HG02884 (cell line): ENCODE data around the gene SPTBN4.
"Not testable (repeated sequence)": the region's sequence is repeated elsewhere in the genome, so short reads cannot be mapped to it uniquely, and the experiment has no call there.

ENCODE experiments used
- ATAC-seq: cut with Tn5 transposase; IDR thresholded peaks from one replicate; pipeline ENCODE4 v1.9.1; 2021; ENCODE audit warnings: mild to moderate bottlenecking, moderate library complexity; ENCODE audit not compliant: unreplicated experiment

Gene SPTBN4

DNA sequence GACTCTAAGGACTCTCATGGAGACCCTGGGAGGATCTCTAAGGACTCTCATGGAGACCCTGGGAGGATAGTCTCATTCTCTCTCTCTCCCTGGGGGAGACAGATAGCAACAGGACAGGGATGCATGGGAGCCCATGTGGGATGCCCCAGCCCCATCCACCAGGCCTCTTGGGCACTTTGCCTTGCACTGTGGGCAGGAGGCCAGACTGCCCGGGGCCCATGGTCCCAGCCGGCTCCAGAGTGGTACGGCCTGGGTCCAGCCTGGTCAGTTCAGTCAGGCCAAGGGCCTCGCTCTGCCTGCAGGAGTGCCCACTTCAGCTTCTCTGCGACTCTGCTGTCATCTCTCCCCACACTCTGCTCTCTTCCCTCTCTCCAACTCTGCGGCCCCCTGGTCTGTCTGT lies 61.3 kb downstream of the SPTBN4 start:
- ATAC-seq = no peak

DNA sequence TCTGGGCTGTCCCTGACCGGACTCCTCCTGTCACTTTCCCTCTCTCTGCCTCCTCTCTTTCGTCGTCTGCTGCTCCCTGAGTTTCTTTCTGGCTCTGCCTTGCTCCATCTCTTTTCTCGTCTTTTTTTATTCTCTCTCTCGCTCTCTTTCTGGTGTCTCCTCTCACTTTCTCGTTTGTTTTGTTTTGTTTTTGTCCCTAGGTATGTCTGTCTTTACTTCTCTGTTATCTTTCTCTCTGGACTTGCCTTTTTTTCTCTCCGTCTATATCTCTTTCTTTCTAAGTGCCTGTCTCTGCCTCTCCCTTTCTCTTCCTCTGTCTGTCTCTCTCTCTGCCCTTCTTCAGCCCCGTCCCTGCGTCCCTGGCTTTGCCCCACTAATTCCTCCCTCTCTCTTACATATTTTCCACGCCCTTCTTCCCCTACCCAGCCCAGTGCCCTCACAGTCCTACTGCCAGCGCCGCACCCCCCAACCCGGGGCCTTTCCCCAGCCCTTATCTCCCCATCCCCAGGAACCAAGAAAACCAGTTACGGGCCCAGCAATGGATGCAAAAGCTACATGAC lies 61.8 kb downstream of the SPTBN4 start:
- no peak for ATAC-seq

- no peak for ATAC-seq
Observed at GRCh38 chr19:40529093-40529954, 62.5 kb downstream of the SPTBN4 start.

DNA sequence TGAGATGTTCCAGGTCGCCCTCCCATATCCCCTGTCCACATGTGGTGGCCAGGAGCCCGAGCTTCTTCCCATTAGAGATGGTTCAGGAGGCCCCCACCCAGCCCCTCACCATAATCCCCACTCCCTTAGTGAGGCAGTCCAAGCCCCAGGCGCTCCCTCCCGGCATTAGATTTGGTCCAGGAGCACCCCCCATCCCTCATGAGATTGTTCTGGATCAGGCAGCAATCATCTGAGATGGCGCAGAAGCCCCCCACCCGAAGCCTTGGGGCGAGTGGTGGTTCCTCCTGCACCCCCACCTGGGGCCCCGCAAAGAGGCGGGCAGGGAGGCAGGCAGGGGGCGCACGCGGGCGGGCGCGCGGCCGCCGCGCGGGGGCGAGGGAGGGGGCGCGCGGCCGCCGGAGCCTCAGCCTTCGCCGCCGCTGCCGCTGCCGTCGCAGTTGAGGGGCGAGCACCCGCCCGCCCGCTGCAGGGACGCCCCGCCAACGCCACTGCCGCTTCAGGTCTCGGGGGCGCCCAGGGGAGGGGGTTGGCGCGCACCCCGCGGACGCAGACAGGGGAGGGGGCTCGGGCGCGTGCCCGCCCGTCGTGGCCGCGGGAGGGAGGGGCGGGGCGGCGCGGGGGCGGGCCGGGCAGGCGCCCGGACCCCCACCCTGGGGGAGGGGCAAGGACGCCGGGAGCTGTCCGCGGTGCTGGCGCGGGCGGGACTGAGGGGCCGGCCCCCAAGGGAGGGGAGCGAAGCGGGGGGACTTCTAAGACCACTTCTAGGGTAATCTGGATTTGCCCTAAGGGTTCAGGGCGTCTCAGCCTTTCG lies 63.5 kb downstream of the SPTBN4 start:
- ATAC-seq = no peak

DNA sequence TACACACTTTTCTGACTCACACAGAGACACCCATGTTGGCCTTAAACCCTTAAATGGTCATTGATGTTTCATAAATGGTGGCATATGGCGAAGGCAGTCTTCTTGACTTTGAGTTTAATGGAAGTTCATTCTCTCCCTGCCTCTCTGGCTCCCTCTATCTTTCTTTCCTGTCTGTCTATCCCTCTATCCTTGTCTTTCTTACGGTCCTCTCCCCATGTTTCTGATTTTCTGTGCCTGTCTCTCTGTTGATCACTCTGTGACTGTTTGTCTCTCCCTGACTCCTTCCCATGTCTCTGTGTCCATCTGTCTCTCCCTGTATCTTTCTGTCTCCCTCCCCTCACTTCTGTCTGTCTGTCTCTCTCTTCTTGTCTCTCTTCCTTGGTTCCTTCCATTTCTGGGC lies 66.7 kb downstream of the SPTBN4 start:
- ATAC-seq = no peak

- ATAC-seq = no peak
Observed at GRCh38 chr19:40534148-40534547, 67.3 kb downstream of the SPTBN4 start.

DNA sequence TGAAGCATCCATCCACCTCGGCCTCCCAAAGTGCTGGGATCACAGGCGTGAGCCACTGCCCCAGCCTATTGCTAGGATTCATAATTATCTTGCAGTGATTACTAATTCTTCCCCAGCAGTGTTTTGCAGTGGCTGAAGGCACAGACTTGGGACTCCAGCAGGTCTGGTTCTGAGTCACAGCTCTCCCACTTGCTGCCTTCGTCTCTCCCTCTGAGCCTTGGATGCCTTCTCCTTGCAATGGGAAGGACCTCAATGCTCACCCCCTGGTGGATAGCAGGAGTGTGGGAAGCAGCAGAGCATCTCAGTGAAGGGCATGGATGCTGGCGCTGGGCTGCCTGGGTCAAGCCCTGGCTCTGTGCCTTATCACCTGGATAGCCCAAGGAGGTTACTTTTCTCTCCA lies 72.3 kb downstream of the SPTBN4 start:
- ATAC-seq = no peak

- ATAC-seq = no peak
Observed at GRCh38 chr19:40542202-40542859, 75.5 kb downstream of the SPTBN4 start.

GRCh38 chr19:40543029-40543597 lies 76.3 kb downstream of the SPTBN4 start:
- ATAC-seq = no peak

DNA sequence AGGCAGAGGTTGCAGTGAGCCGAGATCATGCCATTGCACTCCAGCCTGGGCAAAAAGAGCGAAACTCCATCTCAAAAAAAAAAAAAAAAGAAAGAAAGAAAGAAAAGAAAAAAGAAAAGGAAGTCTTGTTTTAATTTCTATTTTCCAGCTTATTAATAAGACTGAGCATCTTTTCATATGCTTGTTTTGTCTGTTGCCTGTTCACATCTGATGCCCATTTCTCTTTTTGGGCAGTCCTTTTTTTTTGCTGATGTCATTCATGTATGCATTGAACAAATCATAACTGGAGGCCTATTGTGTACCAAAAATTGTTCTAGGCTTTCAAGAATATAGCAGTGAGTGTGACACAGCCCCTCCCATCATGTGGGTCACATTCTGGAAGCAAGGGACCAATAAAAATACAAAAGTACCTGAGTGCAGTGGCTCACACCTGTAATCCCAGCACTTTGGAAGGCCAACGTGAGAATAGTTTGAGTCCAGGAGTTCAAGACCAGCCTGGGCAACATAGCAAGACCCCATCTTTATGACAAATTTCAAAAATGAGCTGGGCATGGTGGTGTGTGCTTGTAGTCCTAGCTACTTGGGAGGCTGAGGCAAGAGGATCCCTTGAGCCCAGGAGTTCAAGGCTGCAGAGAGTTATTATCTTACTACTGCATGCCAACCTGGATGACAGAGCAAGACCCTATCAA lies 79.5 kb downstream of the SPTBN4 start:
- not testable (repeated sequence) for ATAC-seq

DNA sequence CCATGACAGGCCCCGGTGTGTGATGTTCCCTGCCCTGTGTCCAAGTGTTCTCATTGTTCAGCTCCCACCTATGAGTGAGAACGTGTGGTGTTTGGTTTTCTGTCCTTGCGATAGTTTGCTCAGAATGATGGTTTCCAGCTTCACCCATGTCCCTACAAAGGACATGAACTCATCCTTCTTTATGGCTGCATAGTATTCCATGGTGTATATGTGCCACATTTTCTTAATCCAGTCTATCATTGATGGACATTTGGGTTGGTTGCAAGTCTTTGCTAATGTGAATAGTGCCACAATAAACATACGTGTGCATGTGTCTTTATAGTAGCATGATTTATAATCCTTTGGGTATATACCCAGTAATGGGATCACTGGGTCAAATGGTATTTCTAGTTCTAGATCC lies 80.4 kb downstream of the SPTBN4 start:
- ATAC-seq = not testable (repeated sequence)

DNA sequence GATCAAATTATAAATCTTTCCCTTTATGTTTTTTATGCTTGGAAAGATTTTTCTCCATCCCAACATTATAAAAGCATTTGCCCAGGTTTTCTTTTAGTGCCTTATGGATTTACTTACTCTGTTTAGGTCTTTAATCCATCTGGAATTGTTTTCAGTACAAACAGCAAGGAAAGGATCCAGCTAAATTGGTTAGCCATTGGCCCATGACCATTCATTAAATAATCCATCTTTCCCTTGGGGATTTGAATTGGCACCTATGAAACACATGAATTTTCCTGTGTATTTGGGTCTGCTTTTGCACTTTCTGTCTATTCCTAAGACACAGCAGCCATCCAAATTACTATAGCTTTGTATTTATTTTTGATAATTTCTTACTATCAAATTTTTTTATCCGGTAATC lies 81.0 kb downstream of the SPTBN4 start:
- no peak for ATAC-seq

DNA sequence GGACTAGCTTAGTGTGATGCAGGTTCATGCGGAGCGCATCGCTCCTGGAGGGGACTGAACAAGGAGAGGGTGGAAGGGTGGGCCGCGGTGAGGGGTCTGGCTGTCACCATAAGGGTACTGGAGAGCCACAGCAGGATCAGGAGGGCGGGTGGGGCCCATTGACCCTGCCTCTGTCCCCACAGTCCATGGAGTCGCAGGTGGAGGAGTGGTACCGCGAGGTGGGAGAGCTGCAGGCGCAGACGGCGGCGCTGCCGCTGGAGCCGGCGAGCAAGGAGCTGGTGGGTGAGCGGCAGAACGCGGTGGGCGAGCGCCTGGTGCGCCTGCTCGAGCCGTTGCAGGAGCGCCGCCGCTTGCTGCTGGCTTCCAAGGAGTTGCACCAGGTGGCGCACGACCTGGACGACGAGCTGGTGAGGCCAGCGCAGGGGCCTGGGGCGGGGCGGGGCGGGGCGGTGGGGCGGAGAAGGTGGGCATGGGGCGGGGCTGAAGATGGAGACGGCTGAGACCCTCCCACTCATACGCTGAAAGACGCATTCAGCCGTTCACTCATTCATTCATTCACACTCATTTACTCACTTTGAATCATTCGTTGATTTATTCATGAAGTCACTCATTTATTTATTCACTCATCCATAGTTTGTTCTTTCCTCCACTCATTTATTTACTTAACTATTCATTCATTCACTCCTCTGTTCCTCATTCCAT lies 82.4 kb downstream of the SPTBN4 start:
- ATAC-seq = no peak

- ATAC-seq = no peak
Observed at GRCh38 chr19:40550951-40551350, 84.2 kb downstream of the SPTBN4 start.

DNA sequence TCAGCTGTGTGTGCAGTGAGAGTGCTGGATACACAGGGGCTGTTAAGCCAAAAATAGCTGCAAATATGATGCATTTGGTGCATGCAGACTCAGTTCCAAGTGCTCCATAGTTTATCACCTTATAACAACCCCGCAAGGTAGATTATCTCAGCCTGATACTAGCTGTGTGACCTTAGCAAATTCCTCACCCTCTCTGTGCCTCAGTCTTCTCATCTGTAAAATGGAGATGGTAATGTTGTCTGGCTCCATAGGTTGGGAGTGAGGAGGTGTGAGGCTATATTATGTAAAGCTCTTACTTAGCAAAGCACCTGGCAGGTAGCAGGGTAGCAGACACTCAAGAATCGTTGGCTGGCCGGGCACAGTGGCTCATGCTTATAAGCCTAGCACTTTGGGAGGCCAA lies 86.0 kb downstream of the SPTBN4 start:
- ATAC-seq = no peak

DNA sequence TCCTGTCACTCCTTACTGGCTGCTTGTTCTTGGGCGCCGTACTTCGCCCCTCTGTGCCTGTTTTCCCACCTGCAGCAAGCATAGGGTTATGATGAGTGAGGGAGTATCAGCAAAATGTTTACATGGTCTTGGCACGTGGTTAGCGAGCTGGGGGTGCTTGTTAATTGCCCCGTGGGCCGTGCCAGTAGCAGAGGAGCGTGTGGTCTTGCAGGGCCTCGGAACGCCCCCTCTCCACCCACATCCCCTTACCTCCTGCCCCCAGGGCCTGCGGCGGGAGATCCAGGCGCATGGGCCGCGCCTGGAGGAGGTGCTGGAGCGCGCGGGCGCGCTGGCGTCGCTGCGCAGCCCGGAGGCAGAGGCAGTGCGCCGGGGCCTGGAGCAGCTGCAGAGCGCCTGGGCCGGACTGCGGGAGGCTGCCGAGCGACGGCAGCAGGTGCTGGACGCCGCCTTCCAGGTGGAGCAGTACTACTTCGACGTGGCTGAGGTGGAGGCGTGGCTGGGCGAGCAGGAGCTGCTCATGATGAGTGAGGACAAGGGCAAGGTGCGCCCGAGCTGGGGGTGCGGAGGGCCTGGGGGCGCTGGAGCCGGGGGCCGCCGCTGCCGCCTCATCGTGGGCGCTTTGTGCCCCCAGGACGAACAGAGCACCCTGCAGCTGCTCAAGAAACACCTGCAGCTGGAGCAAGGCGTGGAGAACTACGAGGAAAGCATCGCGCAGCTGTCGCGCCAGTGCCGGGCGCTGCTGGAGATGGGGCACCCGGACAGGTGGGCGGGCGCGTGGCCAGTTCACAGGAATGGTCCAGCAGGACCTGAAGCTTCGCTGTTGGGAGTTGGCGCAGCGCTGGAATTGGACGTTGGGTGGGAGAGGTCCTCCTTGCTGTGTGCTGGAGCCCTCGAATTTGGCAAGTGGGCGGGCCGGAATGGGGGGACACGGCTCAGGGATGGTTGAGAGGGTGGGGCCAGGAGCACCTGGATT lies 87.4 kb downstream of the SPTBN4 start:
- ATAC-seq = no peak

DNA sequence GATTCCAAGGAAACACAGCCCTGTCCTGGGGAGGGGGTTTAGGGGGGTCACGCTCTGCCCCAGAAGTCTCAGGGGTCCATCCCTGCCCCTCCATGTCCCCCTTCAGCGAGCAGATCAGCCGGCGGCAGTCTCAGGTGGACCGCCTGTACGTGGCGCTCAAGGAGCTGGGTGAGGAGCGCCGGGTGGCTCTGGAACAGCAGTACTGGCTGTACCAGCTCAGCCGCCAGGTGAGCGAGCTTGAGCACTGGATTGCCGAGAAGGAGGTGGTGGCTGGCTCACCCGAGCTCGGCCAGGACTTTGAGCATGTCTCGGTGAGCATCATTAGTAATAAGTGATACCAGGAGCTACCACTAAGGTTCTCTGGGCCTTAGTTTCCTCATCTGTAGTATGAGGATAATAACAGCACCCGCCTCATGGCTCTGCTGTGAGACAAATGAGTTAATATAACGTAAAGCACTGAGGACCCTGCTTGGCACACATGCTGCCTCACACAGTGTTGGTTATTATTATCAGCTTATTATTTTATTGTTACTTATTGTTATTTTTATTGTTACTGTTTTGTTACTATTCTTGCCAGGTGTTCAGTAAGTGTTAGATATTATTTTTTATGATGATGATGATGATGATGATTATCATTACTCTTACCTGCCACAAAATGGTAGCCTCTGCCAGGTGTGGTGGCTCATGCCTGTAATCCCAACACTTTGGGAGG lies 89.3 kb downstream of the SPTBN4 start:
- no peak for ATAC-seq

- no peak for ATAC-seq
Observed at GRCh38 chr19:40556953-40557530, 90.2 kb downstream of the SPTBN4 start.
